CD4-positive, alpha-beta T cell treated with Interleukin-4 for 1 hour (primary cell): Measurements from ENCODE around the gene PRKAB1.

Experiments
- DNase-seq, 2 donors: peaks; one replicate each; pipeline ENCODE4 v3.0.0-alpha.2; 2020 to 2022

PRKAB1 gene

GRCh38 chr12:119714614-119715267 lies 46.8 kb downstream of the PRKAB1 start:
- DNase-seq = no peak

- DNase-seq = no peak
Measured at GRCh38 chr12:119715268-119715620, 47.3 kb downstream of the PRKAB1 start.

GRCh38 chr12:119718141-119718540 lies 50.2 kb downstream of the PRKAB1 start:
- no peak for DNase-seq

GRCh38 chr12:119720349-119720748 lies 52.4 kb downstream of the PRKAB1 start:
- DNase-seq = no peak

DNA sequence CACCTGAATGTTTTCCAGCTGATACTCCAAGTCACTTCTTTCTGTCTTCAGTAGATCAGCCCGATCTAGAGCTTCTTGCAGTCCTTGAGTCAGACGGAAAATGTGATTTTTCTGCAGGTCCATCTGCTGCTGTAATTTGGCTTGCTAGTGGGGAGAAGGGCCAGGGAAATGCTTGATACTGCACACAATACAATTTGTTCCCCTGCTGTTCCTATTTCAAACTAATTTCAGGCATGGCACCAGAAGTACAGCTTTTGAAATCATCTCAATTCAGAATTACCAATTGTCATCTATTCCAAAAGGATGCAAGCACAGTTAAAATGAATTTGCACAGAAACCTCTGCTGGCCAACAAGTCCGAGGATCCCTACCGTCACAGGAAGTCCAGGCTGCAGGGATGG lies 53.4 kb downstream of the PRKAB1 start:
- DNase-seq = no peak

DNA sequence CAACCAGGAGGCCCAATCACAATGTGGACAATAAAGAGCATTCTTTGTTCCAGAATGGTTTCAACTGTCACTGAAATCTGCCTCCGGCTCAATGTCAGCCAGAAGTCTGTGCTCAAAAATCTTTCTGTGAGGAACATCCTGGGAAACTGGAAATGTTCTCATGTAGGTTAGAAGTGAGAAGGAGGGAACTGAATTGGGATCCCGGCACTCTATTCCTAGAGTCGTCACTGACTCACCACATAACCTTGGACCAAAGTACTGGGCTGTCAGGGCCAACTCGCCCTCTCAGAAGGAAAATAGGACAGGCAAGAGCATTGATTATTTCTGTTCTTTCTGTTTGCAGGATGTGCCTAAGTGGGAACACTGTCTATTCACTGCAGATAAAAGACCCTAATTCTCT lies 57.6 kb downstream of the PRKAB1 start:
- DNase-seq = no peak

- DNase-seq = no peak
Measured at GRCh38 chr12:119727600-119728443, 59.9 kb downstream of the PRKAB1 start.

DNA sequence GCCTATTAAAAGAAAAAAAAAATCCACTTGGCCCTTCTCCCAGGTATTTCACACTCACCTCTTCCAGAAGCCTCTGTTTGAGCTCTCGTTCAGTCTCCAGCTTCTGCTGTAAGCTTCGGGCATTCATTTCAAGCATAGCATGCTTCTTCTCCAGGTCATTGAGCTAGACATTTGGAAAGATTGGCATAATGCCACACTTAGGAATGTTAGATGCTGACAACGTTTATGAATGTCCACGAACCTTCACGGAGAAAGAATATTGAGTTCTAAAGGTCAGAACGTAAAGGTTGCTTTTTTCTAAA lies 60.5 kb downstream of the PRKAB1 start:
- DNase-seq = no peak

DNA sequence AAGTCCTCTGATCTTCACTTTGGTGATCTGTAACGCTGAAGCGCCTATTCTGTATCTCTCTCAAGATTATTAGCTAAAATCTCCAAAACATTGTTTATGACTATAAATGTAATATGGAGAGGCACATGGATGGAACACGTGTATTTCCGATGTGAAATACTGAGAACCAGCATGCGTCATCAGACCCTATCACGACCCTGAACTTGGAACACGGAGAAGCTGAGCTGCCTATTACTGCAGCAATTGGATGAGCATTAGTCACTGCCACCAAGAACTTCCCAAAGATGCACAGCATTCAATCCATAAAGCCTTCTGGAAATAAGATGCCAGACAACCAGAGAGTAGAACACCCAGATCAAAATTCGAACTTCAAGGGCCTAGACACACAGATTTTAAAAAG lies 61.9 kb downstream of the PRKAB1 start:
- no peak for DNase-seq

- no peak for DNase-seq
Measured at GRCh38 chr12:119730381-119730780, 62.4 kb downstream of the PRKAB1 start.
